ENCODE measurements around the gene SLC6A8.
"Not testable (repeated sequence)": the region's sequence is repeated elsewhere in the genome, so short reads cannot be mapped to it uniquely, and the experiment has no call there.

SLC6A8 gene

DNA sequence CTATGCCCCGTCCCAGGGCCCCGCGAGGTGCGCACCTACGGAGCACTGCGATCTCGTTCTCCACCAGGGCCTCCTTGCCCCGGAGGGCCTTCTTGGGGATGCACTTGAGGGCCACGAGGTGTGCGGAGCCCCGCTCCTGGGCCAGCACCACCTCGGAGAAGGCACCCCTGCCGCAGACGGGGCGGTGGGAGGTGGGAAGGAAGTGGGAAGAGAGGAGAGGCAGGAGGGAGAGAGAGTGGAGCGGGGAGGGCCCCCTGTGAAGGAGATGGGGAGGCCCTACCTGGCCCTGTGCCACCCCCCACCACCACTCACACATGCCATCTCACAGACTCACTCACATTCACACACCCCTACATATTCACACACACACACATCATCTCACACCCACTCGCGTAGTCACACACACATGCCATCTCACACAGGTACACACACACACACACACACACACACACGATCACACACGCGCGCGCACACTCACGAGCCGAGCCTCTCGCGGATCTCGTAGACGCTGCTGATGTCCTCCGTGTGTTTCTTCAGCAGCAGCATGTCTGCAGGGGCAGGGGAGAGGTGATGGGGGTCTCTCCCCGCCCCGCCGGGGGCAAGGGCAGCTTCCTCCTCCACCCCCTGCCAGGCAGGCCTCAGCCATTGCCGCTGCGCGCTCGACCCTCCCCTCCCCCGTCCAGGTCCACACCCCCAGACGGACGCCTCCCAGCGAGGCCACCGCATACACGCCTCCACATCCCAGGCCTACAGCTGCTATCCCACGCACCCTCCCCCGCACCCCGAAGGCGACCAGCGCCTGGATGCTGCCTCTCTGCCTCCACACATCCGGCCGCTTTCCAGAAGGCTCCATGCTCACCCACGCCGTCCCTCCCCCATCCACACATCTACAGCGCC is 14.9 kb upstream of the SLC6A8 start:
- DNase-seq, result no peak

DNA sequence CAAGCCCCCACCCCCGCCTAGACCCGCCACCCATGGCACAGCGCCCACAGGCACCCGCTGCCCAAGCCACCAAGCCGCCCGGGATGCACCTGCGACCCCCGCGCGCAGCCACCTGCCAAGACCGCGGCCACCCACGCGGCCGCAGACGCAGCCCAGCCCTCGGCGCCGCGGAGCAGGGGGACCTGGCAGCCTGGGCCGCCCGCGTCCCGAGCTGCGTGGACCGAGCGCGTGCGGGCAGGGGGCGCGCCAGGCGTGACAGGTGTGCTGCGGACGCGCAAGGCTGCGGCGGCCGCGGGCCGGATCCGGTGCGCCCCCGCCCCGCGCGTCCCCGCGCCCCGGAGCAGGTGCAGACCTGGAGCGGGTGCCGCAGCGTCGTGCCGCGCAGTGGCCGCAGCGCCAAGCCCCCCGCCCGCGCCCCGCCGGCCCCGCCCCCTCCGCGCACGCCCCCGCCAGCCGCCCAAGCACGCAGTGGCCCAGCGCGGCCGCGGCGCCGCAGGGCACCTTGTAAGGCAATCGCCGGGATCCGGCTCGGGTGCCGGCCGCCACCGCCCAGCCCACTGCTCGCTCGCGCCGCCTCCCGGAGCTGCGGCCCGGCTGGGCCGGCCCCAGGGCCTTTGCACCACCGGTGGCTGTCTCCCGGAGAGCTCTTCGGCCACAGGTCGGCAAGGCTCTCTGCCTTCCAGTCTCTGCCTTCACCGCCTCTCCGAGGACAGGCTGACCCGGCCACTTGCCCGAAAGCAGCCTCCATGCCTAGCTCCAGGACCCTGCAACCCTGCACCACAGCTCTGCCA is 14.1 kb upstream of the SLC6A8 start, which contains the start of gene PNCK:
Gene PNCK (minus strand): TSS at position 386 of the 791 bp plus-strand sequence. CDS start 737 bp downstream, outside the sequence.
- DNase-seq, result no peak

DNA sequence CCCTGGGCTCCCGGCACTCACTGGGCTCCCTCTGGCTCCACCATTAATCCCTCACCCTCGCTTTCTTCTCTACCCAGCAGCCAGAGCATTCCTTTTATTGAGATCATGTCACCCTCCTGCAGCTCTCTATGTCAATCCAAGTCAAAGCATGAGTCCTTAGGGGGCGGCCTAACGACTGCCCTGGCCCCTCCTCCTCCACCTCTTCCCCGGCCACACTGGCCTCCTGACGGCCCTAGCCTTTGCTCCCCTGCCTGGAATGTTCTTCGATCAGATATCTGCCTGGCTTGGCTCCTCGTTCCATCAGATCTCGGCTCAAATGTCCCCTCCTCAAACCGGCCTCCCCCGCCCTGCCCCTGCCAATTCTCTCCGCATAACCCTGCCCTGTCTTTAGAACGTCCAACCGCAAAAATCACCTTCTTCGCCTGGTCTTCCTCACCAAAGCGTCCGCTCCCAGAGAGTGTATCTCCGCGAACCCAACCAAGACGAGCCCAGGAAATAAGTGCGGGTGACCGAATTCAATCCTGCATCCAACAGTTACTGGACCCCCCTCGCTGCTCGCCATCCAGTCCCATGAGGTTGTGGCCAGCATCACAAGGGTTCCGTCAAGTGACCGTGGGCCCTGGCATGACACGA is 13.4 kb upstream of the SLC6A8 start:
- no peak for DNase-seq

DNA sequence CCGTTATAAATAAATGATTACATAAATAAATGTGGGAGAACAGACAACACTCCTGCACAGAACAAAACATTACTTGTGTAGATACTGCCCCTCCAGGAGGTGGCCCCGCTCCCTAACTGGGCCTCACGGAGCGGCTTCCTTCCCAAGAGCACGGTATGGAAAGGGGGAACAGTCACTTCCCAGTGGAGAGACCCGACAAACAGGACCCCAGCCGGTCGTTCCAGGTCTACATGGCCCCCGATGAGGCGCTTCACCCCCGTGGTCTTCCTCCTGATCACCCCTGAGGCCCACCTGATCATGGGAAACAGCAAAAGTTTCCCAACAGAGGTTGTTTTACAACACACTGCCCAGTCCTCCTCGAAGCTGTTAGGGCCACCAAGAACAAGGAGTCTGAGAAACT is 6.6 kb upstream of the SLC6A8 start:
- DNase-seq, result no peak

DNA sequence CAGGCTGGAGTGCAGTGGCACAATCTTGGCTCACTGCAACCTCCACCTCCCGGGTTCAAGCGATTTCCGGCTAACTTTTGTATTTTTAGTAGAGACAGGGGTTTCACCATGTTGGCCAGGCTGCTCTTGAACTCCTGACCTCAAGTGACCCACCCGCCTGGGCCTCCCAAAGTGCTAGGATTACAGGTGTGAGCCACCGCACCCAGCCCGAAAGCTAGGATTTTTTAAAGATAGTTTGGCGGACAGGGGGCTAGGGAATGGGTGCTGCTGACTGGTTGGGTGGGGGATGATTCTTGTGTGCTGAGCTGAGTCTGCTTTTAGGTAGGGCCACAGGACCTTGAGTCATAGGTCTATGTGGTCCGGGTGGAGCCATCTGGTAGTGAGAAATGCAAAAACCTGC is 4.2 kb upstream of the SLC6A8 start:
- DNase-seq, result not testable (repeated sequence)

DNA sequence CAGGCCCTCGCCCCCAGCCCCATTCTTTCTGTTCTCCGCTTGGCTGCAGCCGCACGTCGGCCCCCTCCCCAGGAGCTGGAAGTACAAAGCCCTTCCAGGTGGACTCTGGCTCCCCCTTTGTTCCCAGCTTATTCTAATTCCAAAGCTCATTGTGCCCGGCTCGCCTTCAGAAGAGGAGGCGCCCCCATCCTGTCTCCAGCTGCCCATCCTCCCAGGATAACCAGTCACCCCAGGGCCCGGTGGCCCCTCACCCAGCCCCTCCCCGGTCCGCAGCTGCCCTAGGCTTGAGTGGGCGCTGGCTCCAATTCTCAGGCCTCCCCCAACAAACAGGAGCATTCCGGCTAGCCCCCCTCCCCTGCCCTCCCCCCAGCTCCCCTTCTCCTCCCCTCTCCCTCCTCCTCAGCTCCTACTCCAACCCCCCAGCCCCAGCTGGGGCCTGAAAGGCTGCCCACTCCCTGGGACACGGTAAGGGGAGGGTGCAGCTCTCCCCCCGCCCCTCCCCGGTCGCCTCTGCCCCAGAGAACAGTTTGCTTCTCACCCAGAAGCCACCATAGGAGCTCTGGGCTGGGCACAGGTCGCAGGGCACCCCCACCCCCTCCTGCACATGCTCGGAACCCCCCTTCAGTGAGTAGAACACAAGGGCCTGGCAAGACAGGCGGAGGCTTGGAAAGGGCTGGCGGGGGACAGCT is 3.1 kb upstream of the SLC6A8 start:
- DNase-seq, result no peak

DNA sequence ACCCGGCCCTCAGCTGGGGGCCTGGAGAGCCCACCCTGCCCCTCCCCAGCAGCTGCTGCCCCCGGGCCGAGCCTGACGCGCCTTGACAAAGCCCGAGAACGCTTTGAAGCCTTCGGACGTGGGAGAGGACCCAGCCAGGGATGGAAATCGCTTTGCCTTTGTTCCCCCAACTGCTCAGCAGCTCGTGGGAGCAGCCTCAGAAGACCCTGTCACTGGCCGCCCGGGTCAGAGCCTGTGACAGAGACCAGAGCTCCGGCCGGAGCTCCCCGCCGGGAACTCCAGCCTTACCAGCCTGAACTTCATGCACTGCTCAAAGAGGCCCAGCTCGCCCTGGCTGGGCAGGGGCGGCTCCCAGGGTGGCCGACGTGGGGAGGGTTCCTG is 2.6 kb upstream of the SLC6A8 start:
- DNase-seq, result no peak

DNA sequence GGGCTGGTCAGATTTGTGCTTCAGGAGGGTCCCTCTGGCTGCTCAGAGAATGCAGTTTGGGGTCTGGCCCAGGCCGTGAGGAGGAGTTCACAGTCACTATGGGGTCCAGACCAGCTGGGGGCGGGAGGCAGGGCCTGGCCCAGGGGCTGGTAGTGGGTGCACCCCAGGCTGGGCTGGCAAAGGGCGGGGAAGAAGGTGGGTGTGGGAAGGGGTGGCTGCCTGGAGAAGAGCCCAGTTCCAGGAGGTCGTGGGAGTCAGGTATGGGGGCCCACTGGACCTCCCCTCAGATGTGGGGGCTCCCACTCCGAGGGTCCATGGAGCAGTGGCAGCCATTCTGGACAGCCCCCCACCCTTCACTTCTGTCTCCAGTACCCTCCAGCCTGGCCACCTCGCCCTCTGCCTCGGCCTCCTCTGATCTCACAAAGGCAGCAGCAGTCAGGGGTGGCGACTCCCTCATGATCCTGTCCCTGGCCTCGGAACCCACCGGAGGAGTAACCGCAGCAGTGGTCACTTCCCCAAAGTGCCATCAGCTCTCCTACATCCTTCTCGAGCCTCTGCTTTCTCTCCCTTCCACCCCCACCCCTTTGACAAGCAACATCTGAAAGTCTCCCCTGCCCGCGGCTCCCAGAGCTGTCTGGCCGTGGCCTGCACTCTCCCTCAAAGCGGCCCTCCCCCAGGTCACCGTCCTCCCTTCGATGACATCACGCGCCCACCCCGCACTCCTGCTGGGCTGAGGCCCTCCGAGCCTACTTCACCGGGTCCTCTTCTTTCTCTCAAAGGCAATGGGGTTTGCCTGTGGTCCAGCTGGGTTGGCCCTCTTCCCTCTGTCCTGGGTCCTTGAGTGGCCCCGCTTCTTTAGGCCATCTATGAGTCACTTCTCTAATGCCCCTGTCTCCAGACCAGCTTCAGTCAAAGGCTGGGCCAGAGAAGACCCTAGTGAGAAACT is 1.7 kb upstream of the SLC6A8 start:
- DNase-seq, result no peak

DNA sequence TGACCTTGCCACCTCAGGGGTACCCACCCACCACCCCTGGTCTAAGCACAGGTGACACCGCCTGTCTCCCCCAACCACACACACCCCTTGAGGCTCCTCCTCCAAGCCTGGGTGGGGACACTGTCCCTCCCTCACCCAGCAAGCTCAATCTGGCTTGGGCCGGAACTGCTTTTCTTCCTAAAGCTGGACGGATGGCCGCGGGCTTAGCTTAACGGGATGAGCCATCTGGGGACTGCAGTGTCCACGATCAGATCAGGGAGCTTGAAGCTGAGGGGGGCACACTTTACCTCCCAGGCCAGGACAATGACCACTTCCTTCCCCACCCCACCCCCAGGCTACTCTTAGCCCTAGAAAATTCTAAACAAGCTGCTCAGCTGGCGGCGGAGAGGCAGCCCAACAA is 1.0 kb upstream of the SLC6A8 start:
- no peak for DNase-seq

DNA sequence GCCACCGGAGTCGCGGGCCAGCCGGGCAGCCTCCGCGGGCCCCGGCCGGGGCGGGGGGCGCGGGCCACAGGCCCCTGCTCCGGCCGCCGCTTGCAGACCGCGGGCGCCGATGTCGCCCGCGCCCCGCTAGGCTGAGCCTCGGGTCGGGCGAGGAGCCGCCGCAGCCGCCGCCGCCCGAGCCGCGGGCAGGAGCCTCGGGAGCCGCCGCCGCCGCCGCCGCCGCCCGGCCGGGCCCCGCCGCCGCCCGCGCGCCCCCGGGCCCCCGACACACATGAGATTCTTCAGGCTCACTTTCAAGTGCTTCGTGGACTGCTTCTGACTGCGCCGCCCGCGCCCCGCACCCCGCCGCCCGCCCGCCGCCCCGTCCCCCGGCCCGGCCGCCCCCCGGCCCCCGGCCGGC is 345 bp downstream of the SLC6A8 start:
- no peak for DNase-seq

DNA sequence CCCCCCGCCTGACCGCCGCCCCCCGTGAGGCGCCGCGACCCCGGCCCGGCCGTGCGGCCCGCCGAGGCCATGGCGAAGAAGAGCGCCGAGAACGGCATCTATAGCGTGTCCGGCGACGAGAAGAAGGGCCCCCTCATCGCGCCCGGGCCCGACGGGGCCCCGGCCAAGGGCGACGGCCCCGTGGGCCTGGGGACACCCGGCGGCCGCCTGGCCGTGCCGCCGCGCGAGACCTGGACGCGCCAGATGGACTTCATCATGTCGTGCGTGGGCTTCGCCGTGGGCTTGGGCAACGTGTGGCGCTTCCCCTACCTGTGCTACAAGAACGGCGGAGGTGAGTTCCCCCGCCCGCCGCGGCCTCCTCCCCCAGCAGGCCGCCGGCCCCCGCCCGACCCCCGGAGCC is 780 bp downstream of the SLC6A8 start:
- DNase-seq, result no peak

DNA sequence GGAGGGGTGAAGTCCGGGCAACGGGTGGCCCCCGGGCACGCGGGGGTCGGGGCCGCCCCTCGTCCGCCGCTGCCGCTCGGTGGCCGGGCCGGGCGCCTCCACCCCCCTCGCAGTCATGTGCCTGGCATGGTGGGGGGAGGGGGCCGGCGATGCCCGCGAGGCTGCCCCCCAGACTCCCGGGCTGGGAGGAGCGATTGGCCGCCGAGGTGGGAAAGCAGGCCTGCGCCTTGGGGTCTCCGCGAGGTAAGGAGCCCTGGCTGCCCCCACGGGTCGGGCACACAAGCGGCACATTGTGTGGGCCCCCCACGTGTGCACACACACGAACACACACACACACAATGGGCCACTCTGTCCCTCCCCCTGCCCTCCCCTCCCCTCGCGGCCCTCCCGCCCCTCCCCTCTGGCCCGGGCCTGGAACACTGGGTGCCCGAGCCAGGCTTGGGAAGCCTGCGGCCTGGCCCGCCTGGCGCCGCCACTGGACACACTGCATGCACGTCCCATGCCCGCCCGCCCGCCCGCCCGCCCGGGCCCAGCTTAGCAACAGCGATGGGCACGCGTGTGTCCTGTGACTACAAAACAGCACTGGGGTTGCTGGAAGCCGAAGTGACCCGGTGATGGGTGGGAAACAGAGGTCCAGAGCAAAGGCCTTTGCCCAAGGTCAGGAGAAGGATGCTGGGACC is 1.3 kb downstream of the SLC6A8 start:
- no peak for DNase-seq

DNA sequence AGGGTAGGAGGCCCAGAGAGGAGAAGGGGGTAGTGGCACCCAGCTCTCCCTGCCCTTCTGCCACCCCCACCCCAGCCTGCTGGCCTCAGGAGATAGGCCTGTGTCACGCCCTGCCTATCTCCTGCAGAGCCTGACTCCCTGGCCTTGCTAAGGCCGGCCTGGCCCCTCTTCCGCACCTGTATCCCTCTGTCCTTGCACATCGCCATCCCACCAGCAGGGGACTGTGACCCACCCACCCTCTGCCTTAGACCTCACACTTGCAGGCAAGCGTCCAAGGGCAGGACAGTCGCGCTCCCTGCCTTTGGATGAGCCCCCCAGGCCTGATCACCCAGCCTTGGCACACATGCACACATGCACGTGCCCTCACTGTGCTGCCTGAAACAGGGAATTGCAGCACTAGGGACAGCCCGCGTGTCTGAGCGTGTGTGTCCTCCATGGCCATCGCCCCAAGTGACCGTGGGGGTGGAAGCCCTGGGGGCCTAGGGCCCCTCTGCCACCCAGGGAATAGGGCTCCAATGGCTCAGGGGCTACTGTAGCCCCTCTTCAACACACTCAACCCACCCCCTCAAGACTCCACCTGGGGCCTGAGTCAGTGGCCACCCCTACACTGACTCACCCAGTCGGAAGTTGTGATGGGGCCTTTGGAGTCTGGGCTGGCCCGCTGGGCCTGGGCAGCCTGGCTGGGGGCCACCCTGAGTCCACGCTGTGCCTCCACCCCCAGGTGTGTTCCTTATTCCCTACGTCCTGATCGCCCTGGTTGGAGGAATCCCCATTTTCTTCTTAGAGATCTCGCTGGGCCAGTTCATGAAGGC is 2.1 kb downstream of the SLC6A8 start:
- no peak for DNase-seq

DNA sequence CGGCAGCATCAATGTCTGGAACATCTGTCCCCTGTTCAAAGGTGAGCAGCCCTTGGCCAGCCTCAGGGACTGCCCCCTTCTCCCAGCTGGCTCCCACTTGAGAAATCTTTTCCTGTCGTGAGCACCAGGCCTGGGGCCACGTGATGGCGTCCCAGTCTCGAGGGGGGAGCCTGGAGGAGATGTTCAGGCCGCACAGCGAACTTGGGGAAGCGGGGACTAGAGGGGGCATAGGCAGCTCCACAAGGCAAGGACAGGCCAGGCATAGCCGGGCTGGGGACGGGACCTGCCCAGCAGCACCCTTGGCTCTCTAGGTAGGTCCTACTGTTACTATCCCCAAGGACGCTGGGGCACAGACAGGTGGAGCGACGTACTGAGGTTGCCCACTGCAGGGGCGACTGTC is 2.7 kb downstream of the SLC6A8 start:
- no peak for DNase-seq

DNA sequence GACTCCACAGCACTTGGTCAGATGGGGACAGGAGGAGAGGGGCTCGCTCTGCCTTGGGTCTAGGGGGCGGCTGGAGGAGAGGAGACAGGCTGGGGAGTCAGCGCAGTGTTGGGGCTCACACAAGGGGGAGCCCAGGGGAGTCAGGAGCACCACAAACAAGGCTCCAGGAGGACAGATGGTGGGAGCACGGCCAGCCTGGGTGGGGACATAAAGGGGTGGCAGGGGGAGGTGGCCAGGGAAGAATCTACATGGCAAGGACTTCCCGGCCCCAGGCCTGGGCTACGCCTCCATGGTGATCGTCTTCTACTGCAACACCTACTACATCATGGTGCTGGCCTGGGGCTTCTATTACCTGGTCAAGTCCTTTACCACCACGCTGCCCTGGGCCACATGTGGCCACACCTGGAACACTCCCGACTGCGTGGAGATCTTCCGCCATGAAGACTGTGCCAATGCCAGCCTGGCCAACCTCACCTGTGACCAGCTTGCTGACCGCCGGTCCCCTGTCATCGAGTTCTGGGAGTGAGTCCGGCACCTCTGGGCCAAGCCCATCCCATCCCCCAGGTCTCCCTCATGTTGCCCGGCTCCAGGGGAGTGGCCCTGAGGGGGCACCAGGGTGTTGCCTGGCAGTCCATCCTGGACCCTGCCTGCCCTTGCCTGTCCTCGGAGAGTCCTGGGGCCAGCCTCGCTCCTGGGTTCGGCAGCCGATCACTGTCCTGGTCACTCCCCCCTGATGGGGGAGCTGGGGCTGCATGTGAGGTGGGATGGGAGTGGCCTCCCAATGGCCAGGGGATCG is 3.5 kb downstream of the SLC6A8 start:
- not testable (repeated sequence) for DNase-seq

DNA sequence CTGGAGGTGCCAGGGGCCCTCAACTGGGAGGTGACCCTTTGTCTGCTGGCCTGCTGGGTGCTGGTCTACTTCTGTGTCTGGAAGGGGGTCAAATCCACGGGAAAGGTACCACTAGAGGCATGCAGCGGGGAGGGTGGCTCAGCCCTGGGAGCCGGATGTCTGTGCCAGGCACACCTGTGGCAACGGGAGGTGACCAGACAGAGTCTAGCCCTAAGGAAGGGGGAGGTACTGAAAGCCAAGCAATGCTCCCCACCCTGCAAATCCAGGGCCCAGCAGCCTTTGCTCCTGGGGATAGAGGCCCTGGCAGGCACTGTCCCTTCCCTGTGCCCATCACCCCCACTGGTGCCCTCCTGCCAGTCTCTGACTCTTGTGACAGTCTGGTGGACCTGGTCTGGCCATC is 4.3 kb downstream of the SLC6A8 start:
- no peak for DNase-seq

DNA sequence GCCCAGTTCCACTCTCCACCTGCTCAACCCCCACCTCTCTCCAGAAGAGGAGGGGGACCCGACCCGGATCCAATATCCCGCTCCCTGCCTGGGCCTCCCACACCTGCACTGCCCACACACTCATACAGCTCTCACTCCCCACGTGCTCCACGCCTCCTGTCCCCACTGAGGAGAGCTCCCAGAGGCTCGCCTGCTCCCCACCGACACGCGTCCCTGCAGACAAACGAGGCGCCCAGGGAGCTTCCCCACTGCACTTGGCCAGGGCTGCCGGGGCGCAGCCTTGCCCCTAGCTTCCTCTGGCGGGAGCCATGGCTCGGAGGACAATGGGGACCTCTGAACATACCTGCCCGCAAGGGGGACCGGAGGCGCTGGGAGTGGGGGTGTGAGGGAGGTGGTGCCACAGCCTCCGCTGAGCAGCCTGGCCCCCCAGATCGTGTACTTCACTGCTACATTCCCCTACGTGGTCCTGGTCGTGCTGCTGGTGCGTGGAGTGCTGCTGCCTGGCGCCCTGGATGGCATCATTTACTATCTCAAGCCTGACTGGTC is 5.0 kb downstream of the SLC6A8 start:
- DNase-seq, result no peak

DNA sequence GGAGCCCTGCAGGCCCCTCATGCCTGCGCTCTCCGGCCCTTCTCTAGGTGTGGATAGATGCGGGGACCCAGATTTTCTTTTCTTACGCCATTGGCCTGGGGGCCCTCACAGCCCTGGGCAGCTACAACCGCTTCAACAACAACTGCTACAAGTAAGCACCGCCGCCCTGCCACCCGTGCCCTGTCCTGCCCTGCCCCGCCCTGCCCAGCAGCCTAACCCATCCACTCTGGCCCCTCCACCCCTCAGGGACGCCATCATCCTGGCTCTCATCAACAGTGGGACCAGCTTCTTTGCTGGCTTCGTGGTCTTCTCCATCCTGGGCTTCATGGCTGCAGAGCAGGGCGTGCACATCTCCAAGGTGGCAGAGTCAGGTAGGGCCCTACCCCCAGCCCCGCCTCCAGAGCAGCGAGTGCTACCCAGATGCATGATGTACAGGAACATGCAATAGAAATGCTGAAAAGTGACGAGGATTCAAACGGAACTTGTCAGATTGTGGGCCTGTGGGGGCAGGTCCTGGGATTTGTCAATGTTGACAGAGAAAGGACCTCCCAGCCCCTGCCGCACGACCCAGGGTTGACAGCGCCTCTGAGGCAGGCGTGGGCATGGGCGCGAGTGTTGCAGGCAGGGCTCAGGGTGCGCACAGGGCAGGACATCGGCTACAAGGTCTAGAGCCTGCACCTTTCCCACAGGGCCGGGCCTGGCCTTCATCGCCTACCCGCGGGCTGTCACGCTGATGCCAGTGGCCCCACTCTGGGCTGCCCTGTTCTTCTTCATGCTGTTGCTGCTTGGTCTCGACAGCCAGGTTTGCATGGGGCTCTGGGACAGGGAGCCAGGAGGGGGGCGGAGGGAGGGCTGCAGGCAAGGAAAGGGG is 5.7 kb downstream of the SLC6A8 start:
- no peak for DNase-seq
